ENCODE measurements around the gene ATG5.

Gene ATG5

DNA sequence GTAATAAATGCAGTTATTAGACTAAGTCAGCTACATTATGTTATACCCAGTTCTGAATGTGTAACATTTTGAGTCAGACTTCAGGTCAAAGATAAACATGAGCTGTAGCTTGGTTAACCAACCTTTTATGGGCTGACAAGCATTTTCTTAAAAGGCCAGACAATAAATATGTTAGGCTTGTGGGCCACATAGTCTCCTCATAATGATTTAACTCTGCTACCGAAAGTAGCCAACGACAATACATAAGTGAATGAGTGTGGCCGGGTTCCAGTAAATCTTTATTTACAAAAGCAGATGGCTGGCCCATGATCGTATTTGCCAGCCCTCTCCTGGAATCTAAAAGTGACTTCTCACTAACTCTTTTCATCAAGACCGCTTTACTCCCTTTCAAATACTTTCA lies 49.9 kb downstream of the ATG5 start:
- Histone ChIP-seq H3K9me3 (ENCODE audit: control insufficient read depth, insufficient read depth, low read depth, low read length) (no peaks in the 10 kb centered on the region), H3K4me3 (ENCODE audit: low read depth, low read length) (no peak overlapping the region), H3K27ac (ENCODE audit: extremely low read depth, low read depth, low read length) (no peak overlapping the region), H3K4me1 (ENCODE audit: control insufficient read depth, insufficient read depth, low read length) (peaks cover 20% of the 10 kb centered on the region), H3K36me3 (ENCODE audit: control insufficient read depth in 2 of 2, insufficient read depth in 1 of 2, low read length in 2 of 2) (peaks cover 0 to 13% of the 10 kb centered on the region in 2 experiments; a peak in 2 of 3 replicates)
- POLR2A ChIA-PET, result no interaction called here
- CTCF ChIA-PET, result interaction anchor here (1.0 kb wide), 1 partner anchor 15 kb away, joined by 3 read pairs; no protein-coding TSS in a partner anchor
- no peak for TF ChIP-seq ZNF596 (tag by site-specific recombination; IDR thresholded peaks at IDR 0.05)
- TF ChIP-seq GLI2 (tag by site-specific recombination; IDR thresholded peaks at IDR 0.05; ENCODE audit: borderline replicate concordance, low read depth), result peak; percentile 25; the same call in 1 of the 2 replicates
- TF ChIP-seq FEZF1 (tag by site-specific recombination; IDR thresholded peaks at IDR 0.05), result peak; percentile 63
- peak; percentile 17; the same call in 1 of the 2 replicates for TF ChIP-seq TRIM28 (IDR thresholded peaks at IDR 0.05; ENCODE audit: borderline replicate concordance, low read length)
- TF ChIP-seq ZNF37A (tag by site-specific recombination; IDR thresholded peaks at IDR 0.05), result no peak
- TF ChIP-seq, protein P1, sequence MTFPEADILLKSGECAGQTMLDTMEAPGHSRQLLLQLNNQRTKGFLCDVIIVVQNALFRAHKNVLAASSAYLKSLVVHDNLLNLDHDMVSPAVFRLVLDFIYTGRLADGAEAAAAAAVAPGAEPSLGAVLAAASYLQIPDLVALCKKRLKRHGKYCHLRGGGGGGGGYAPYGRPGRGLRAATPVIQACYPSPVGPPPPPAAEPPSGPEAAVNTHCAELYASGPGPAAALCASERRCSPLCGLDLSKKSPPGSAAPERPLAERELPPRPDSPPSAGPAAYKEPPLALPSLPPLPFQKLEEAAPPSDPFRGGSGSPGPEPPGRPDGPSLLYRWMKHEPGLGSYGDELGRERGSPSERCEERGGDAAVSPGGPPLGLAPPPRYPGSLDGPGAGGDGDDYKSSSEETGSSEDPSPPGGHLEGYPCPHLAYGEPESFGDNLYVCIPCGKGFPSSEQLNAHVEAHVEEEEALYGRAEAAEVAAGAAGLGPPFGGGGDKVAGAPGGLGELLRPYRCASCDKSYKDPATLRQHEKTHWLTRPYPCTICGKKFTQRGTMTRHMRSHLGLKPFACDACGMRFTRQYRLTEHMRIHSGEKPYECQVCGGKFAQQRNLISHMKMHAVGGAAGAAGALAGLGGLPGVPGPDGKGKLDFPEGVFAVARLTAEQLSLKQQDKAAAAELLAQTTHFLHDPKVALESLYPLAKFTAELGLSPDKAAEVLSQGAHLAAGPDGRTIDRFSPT (tag by site-specific recombination; IDR thresholded peaks at IDR 0.05), result no peak
- TF ChIP-seq ZNF843 (tag by site-specific recombination; IDR thresholded peaks at IDR 0.05), result peak; percentile 43; the same call in 1 of the 2 replicates
- TF ChIP-seq ZSCAN23 (tag by site-specific recombination; IDR thresholded peaks at IDR 0.05), result no peak
- no peak for TF ChIP-seq ZNF366 (tag by site-specific recombination; conservative IDR thresholded peaks at IDR 0.05)
- TF ChIP-seq, protein P2, sequence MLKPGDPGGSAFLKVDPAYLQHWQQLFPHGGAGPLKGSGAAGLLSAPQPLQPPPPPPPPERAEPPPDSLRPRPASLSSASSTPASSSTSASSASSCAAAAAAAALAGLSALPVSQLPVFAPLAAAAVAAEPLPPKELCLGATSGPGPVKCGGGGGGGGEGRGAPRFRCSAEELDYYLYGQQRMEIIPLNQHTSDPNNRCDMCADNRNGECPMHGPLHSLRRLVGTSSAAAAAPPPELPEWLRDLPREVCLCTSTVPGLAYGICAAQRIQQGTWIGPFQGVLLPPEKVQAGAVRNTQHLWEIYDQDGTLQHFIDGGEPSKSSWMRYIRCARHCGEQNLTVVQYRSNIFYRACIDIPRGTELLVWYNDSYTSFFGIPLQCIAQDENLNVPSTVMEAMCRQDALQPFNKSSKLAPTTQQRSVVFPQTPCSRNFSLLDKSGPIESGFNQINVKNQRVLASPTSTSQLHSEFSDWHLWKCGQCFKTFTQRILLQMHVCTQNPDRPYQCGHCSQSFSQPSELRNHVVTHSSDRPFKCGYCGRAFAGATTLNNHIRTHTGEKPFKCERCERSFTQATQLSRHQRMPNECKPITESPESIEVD (tag by site-specific recombination; IDR thresholded peaks at IDR 0.05), result peak; percentile 70
- TF ChIP-seq ZEB2 (tag by site-specific recombination; IDR thresholded peaks at IDR 0.05), result no peak
- TF ChIP-seq OSR2 (tag by site-specific recombination; IDR thresholded peaks at IDR 0.05), result peak; percentile 91
- TF ChIP-seq, protein P3, sequence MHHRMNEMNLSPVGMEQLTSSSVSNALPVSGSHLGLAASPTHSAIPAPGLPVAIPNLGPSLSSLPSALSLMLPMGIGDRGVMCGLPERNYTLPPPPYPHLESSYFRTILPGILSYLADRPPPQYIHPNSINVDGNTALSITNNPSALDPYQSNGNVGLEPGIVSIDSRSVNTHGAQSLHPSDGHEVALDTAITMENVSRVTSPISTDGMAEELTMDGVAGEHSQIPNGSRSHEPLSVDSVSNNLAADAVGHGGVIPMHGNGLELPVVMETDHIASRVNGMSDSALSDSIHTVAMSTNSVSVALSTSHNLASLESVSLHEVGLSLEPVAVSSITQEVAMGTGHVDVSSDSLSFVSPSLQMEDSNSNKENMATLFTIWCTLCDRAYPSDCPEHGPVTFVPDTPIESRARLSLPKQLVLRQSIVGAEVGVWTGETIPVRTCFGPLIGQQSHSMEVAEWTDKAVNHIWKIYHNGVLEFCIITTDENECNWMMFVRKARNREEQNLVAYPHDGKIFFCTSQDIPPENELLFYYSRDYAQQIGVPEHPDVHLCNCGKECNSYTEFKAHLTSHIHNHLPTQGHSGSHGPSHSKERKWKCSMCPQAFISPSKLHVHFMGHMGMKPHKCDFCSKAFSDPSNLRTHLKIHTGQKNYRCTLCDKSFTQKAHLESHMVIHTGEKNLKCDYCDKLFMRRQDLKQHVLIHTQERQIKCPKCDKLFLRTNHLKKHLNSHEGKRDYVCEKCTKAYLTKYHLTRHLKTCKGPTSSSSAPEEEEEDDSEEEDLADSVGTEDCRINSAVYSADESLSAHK (tag by site-specific recombination; IDR thresholded peaks at IDR 0.05), result no peak
- TF ChIP-seq ZNF114 (tag by site-specific recombination; IDR thresholded peaks at IDR 0.05), result no peak
- no peak for TF ChIP-seq ZNF394 (tag by site-specific recombination; IDR thresholded peaks at IDR 0.05; ENCODE audit: borderline replicate concordance)
- 0 out of 2 replicates have a peak, but pooled peaks have one; percentile 21 for TF ChIP-seq MZF1 (tag by site-specific recombination; IDR thresholded peaks at IDR 0.05; ENCODE audit: borderline replicate concordance)
- no peak for TF ChIP-seq ZNF335 (tag by site-specific recombination; conservative IDR thresholded peaks at IDR 0.05)
- peak; percentile 44; the same call in 1 of the 2 replicates for TF ChIP-seq ZNF561 (tag by site-specific recombination; IDR thresholded peaks at IDR 0.05; ENCODE audit: borderline replicate concordance)
- TF ChIP-seq, protein P4, sequence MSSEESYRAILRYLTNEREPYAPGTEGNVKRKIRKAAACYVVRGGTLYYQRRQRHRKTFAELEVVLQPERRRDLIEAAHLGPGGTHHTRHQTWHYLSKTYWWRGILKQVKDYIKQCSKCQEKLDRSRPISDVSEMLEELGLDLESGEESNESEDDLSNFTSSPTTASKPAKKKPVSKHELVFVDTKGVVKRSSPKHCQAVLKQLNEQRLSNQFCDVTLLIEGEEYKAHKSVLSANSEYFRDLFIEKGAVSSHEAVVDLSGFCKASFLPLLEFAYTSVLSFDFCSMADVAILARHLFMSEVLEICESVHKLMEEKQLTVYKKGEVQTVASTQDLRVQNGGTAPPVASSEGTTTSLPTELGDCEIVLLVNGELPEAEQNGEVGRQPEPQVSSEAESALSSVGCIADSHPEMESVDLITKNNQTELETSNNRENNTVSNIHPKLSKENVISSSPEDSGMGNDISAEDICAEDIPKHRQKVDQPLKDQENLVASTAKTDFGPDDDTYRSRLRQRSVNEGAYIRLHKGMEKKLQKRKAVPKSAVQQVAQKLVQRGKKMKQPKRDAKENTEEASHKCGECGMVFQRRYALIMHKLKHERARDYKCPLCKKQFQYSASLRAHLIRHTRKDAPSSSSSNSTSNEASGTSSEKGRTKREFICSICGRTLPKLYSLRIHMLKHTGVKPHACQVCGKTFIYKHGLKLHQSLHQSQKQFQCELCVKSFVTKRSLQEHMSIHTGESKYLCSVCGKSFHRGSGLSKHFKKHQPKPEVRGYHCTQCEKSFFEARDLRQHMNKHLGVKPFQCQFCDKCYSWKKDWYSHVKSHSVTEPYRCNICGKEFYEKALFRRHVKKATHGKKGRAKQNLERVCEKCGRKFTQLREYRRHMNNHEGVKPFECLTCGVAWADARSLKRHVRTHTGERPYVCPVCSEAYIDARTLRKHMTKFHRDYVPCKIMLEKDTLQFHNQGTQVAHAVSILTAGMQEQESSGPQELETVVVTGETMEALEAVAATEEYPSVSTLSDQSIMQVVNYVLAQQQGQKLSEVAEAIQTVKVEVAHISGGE (tag by site-specific recombination; conservative IDR thresholded peaks at IDR 0.05; ENCODE audit: low read depth), result no peak
- TF ChIP-seq ZNF311 (tag by site-specific recombination; IDR thresholded peaks at IDR 0.05; ENCODE audit: borderline replicate concordance), result no peak
- no peak for TF ChIP-seq ZNF138 (tag by site-specific recombination; IDR thresholded peaks at IDR 0.05; ENCODE audit: borderline replicate concordance)
- no peak for TF ChIP-seq OVOL3 (tag by site-specific recombination; IDR thresholded peaks at IDR 0.05)
- TF ChIP-seq, protein P5, sequence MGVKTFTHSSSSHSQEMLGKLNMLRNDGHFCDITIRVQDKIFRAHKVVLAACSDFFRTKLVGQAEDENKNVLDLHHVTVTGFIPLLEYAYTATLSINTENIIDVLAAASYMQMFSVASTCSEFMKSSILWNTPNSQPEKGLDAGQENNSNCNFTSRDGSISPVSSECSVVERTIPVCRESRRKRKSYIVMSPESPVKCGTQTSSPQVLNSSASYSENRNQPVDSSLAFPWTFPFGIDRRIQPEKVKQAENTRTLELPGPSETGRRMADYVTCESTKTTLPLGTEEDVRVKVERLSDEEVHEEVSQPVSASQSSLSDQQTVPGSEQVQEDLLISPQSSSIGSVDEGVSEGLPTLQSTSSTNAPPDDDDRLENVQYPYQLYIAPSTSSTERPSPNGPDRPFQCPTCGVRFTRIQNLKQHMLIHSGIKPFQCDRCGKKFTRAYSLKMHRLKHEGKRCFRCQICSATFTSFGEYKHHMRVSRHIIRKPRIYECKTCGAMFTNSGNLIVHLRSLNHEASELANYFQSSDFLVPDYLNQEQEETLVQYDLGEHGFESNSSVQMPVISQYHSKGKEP (tag by site-specific recombination; IDR thresholded peaks at IDR 0.05), result 0 out of 2 replicates have a peak, but pooled peaks have one; percentile 18
- 0 out of 2 replicates have a peak, but pooled peaks have one; percentile 28 for TF ChIP-seq ZXDB (tag by site-specific recombination; IDR thresholded peaks at IDR 0.05)

Measured in HEK293 (cell line).